ENCODE results near the gene RCAN2. TPM values are rescaled to one million over a fixed set of nuclear protein-coding genes. Genes with fewer than 3 reads are reported as not detected.

Gene RCAN2
- total and polyA plus RNA-seq, 10 donors: 2.4 to 15.7 (median 7.2) TPM

DNA sequence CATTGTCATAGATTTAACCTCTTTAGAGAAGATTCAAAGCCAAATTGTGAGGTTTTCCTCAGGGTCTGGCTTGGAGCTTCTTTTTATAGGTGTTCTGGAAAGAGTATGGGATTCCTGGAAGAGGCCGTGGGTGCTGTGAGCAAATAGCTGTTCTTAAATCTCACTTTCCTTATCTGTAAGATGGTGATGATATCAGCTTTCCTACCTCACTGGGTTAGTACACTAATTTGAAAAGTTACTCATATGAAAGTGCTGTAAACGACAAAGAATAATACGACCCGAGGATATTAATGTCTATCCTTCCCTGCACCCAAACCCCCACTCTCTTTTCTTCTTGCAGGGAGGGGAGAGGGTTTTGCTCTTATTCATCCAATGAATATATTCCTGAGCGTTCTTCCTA is 203.6 kb downstream of the RCAN2 start:
- Histone ChIP-seq H3K36me3 (no peaks in the 10 kb centered on the region), H3K9me3 (no peaks in the 10 kb centered on the region), H3K27ac (no peak overlapping the region), H3K4me3 (no peak overlapping the region), H3K27me3 (replicated peaks in 1 of 7) (no peaks in the 10 kb centered on the region), H3K4me1 (peaks cover 0 to 4% (median 0%) of the 10 kb centered on the region in 6 donors)
- intact Hi-C loops (cut with DNase I; ENCODE audit: low total_unique reads): no loop called here
- TF ChIP-seq POLR2AphosphoS5 (IDR thresholded peaks at IDR 0.05): no peak
- TF ChIP-seq POLR2A (IDR thresholded peaks at IDR 0.05): no peak
- TF ChIP-seq, protein P1, sequence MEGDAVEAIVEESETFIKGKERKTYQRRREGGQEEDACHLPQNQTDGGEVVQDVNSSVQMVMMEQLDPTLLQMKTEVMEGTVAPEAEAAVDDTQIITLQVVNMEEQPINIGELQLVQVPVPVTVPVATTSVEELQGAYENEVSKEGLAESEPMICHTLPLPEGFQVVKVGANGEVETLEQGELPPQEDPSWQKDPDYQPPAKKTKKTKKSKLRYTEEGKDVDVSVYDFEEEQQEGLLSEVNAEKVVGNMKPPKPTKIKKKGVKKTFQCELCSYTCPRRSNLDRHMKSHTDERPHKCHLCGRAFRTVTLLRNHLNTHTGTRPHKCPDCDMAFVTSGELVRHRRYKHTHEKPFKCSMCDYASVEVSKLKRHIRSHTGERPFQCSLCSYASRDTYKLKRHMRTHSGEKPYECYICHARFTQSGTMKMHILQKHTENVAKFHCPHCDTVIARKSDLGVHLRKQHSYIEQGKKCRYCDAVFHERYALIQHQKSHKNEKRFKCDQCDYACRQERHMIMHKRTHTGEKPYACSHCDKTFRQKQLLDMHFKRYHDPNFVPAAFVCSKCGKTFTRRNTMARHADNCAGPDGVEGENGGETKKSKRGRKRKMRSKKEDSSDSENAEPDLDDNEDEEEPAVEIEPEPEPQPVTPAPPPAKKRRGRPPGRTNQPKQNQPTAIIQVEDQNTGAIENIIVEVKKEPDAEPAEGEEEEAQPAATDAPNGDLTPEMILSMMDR (IDR thresholded peaks at IDR 0.05 in 8 of 11, conservative IDR thresholded peaks at IDR 0.05 in 3 of 11): no peak
- no peak for DNase-seq
- 84 to 90% (median 86%) methylated on average over 5 of the region's 5 CpGs for WGBS, 5 donors

DNA sequence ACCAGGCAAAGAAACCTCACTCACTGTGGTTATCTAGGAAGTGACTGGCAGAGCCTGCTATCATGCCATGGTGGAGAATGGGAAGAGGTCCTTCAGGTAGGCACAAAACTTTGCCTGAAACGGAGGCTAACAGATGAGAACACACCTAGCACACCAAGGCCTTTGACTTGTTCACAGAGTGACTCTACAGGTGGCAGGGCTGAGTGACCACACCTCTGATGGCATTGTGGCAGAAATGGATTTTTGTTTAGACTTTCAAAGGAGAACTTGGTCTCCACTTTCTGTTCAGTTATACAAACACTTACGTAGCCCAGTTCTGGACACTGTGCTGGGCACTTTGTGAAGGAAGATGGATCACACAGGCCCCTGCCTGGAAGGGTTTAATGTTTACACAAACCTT is 204.2 kb downstream of the RCAN2 start:
- Histone ChIP-seq H3K9me3 (no peaks in the 10 kb centered on the region), H3K36me3 (no peaks in the 10 kb centered on the region), H3K27ac (no peak overlapping the region), H3K4me3 (no peak overlapping the region), H3K27me3 (replicated peaks in 1 of 7) (no peaks in the 10 kb centered on the region), H3K4me1 (peaks cover 0 to 4% (median 0%) of the 10 kb centered on the region in 6 donors)
- no peak for DNase-seq
- TF ChIP-seq POLR2AphosphoS5 (IDR thresholded peaks at IDR 0.05) (no peak), POLR2A (IDR thresholded peaks at IDR 0.05) (no peak)
- TF ChIP-seq, protein P1 (IDR thresholded peaks at IDR 0.05 in 8 of 11, conservative IDR thresholded peaks at IDR 0.05 in 3 of 11): no peak
- intact Hi-C loops (cut with DNase I; ENCODE audit: low total_unique reads): no loop called here
- WGBS, 5 donors: 82 to 98% (median 93%) methylated on average over 2 of the region's 2 CpGs

DNA sequence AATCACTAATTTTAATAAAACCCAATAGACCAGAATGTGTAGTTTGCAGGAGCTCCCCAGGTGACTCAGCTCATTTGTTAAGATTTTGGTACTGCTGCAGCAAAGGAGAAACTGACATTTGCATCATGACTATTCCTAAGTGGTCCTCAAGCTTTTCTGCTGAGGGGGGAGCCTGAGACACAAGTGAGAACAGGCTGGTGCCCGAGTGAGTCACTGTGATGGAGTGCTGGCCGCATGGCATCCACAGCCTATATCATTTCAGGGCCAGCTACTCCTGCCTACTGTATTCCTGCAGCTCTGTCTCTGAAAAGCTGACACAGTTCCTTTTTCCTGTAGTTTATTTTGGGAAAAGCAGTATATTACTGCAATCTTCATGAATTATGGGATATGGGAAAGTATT is 206.8 kb downstream of the RCAN2 start:
- TF ChIP-seq POLR2A (IDR thresholded peaks at IDR 0.05) (no peak), POLR2AphosphoS5 (IDR thresholded peaks at IDR 0.05) (no peak)
- TF ChIP-seq, protein P1 (IDR thresholded peaks at IDR 0.05 in 8 of 11, conservative IDR thresholded peaks at IDR 0.05 in 3 of 11): no peak
- Histone ChIP-seq H3K4me3 (no peak overlapping the region), H3K27ac (no peak overlapping the region), H3K9me3 (no peaks in the 10 kb centered on the region), H3K27me3 (replicated peaks in 1 of 7) (no peaks in the 10 kb centered on the region), H3K4me1 (no peaks in the 10 kb centered on the region), H3K36me3 (no peaks in the 10 kb centered on the region)
- DNase-seq: no peak
- WGBS, 5 donors: 77 to 89% (median 80%) methylated on average over 2 of the region's 2 CpGs
- intact Hi-C loops (cut with DNase I; ENCODE audit: low total_unique reads): no loop called here

DNA sequence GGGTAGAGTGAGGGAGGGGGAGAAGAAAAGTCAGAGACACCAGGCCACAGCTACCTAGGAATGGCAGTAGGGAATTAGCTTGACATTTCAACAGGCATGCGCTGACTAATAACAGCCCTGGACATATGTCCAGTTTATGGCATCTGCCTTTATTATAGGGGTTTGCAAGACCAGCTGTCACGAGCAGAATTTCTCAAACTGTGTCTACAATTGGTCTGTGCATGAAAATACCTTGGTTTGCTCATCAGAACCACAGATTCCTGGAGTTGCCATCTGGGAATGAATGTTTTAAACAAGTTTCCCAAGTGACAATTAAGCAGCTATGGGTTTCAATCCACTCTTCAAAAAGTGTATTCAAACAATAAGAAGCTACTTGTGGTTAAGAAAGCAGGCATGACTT is 210.1 kb downstream of the RCAN2 start:
- TF ChIP-seq POLR2A (IDR thresholded peaks at IDR 0.05) (no peak), POLR2AphosphoS5 (IDR thresholded peaks at IDR 0.05) (no peak)
- TF ChIP-seq, protein P1 (IDR thresholded peaks at IDR 0.05 in 8 of 11, conservative IDR thresholded peaks at IDR 0.05 in 3 of 11): no peak
- no peak overlapping the region for H3K4me3 ChIP-seq
- no peak overlapping the region for H3K27ac ChIP-seq
- WGBS, 5 donors: 74 to 89% (median 82%) methylated on average over 2 of the region's 2 CpGs
- no peak for DNase-seq
- no peaks in the 10 kb centered on the region for H3K4me1 ChIP-seq
- intact Hi-C loops (cut with DNase I; ENCODE audit: low total_unique reads): no loop called here
- H3K36me3 ChIP-seq: no peaks in the 10 kb centered on the region
- H3K9me3 ChIP-seq: no peaks in the 10 kb centered on the region
- H3K27me3 ChIP-seq (replicated peaks in 1 of 7): peaks cover 0 to 3% (median 0%) of the 10 kb centered on the region in 7 donors
